ENCODE results near the gene BHLHE40. TPM values are rescaled to one million over a fixed set of nuclear protein-coding genes. Genes with fewer than 3 reads are reported as not detected.
A peak's percentile ranks its signal among the peaks of the same experiment; 100 is the strongest.

BHLHE40 gene
- polyA plus RNA-seq, 1 donor: 25.1 TPM

DNA sequence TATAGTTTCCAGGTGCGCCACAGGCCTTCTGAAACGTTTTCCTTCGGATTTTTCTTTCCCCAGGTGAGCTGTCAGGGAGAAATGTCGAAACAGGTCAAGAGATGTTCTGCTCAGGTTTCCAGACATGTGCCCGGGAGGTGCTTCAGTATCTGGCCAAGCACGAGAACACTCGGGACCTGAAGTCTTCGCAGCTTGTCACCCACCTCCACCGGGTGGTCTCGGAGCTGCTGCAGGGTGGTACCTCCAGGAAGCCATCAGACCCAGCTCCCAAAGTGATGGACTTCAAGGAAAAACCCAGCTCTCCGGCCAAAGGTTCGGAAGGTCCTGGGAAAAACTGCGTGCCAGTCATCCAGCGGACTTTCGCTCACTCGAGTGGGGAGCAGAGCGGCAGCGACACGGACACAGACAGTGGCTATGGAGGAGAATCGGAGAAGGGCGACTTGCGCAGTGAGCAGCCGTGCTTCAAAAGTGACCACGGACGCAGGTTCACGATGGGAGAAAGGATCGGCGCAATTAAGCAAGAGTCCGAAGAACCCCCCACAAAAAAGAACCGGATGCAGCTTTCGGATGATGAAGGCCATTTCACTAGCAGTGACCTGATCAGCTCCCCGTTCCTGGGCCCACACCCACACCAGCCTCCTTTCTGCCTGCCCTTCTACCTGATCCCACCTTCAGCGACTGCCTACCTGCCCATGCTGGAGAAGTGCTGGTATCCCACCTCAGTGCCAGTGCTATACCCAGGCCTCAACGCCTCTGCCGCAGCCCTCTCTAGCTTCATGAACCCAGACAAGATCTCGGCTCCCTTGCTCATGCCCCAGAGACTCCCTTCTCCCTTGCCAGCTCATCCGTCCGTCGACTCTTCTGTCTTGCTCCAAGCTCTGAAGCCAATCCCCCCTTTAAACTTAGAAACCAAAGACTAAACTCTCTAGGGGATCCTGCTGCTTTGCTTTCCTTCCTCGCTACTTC, 3.8 kb downstream of the BHLHE40 start:
- no peak for DNase-seq

DNA sequence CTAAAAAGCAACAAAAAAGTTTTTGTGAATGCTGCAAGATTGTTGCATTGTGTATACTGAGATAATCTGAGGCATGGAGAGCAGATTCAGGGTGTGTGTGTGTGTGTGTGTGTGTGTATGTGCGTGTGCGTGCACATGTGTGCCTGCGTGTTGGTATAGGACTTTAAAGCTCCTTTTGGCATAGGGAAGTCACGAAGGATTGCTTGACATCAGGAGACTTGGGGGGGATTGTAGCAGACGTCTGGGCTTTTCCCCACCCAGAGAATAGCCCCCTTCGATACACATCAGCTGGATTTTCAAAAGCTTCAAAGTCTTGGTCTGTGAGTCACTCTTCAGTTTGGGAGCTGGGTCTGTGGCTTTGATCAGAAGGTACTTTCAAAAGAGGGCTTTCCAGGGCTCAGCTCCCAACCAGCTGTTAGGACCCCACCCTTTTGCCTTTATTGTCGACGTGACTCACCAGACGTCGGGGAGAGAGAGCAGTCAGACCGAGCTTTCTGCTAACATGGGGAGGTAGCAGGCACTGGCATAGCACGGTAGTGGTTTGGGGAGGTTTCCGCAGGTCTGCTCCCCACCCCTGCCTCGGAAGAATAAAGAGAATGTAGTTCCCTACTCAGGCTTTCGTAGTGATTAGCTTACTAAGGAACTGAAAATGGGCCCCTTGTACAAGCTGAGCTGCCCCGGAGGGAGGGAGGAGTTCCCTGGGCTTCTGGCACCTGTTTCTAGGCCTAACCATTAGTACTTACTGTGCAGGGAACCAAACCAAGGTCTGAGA, 4.7 kb downstream of the BHLHE40 start:
- DNase-seq: no peak

DNA sequence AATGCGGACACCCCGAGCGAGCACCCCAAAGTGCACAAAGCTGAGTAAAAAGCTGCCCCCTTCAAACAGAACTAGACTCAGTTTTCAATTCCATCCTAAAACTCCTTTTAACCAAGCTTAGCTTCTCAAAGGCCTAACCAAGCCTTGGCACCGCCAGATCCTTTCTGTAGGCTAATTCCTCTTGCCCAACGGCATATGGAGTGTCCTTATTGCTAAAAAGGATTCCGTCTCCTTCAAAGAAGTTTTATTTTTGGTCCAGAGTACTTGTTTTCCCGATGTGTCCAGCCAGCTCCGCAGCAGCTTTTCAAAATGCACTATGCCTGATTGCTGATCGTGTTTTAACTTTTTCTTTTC, 5.3 kb downstream of the BHLHE40 start:
- no peak for DNase-seq

DNA sequence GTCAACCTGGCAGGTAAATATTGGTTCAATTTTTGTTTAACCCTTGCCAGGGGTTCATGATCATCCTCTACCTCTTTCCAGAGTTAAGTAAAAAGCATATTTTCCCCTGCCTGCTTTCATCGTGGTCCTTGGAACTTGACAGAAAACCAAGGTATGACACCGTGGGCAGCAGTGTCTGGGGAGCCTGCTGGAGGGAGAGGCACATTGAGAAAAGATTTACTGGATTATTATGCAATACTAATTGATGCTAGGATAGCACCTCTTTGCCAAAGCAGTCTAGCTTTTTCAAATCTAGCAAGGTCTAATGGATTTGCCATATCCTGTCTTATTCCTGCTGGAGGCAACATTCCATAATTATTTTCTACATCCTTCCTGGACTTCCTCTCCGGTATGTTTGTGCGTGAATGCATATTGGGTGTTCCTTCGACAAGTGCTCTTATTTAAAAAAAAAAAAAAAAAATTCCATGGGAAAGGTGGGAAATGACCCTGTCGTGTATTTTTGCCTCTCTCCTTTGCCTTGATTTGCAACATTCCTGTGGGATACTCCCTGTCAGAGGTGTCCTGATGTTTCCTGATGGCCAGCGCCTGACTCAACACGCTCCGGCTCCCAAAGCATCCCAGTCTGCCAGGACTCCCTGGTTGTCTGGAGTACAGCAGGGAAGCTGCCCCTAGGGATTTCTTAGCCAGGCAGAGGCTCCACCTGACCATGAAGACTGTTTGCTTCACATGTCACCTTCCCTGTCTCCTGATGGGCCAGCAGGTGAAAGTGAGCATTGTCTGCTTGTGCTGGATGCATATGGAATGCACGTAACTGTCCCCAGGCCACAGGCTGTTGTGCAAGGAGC, 6.3 kb downstream of the BHLHE40 start:
- DNase-seq: no peak

DNA sequence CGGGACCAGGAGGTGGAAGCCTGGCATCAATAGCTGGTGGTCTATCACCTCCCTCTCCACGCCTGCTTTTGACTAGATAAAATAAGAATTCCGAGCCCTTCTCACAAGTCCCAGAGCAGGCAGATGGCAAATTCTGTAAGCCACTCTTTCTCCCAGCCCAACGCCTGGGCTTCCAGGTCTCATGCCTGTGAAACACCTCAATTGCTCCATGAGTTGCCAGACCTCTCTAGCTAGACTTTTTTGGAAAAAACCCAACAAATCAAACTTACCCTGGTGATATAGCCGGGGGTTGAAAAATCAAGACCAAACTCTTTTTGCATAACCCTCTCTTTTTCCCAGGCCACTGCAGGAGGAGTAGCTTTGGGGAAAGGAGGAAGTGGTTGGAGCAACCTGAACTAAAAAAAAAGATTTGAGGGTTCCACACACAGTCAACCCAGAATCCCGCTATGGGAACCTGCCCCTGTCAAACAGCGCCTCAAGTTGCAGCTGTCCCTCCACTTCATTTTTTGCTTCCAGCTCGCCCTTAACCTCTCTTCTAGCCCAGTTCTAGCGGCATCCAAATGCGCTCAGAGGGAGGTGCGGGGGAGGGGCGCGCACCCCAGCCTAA, 7.0 kb downstream of the BHLHE40 start:
- DNase-seq: no peak

DNA sequence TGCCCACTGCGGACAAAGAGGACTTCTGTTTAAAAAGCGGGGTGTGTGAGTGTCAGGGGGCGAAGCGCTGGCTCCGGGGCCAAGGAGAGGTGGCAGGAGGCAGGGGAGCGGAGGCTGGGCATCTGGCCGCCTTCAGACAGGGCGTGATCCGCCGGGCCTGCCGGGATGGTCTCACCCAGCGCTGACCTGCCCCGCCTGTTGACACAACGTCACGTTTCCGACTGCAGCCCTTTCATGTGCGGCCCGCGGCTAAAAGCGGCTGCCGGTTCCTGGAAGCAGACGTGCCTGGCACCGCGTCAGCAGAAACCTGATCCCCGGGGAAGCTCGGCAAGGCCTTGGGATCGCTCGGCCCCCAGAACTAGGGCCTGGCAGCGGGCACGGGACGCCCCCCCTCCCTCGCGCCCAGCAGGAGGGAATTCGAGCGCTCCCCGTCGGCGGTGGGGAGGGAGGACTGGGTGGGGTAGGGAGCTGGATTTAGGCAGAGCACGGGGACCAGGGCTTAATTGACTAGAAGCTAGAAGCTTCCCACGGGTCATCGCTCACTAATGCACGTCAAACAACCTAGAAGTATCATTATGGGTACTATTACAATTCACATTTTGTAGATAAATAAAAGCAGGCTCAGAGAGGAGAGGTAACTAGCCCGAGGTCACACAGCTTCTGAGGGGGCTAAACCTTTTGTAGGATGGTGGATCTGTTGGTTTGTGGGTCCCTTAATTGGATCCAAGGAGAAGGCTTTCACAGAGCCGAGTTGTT, 7.7 kb downstream of the BHLHE40 start:
- DNase-seq: peak; percentile 90

DNA sequence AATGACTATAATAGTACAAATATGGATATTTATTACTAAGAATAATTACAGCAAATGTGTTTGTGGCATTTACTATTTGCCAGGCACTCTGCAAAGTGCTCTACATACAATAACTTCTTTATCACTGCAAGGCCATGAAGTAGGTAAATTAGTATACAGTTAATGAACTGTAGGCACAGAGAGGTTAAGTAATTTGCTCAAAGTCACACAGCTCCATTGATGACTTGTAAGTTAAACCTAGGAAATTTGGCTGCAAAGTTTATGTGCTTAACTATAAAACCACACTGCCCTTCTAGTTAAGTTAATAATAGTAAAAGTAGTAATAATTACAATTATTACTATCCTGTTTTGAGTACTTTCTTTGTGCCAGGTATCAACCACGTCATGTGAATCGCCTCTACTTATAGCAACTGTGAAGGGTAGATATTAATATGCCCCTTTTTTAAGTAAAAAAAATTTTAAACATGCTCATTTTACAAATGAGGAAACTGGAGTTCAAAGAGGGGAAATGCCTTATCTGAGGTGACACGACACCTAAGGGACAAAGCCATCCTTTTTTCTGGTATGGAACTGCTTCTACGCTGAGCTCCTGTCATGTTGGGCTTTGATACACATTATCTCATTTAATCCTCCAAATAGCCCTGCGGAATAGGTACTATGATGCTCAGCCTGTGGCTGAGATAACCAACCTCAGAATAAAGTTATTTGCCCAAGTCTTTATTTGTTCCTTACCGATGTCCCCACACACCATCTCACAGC, 8.5 kb downstream of the BHLHE40 start:
- DNase-seq: no peak

DNA sequence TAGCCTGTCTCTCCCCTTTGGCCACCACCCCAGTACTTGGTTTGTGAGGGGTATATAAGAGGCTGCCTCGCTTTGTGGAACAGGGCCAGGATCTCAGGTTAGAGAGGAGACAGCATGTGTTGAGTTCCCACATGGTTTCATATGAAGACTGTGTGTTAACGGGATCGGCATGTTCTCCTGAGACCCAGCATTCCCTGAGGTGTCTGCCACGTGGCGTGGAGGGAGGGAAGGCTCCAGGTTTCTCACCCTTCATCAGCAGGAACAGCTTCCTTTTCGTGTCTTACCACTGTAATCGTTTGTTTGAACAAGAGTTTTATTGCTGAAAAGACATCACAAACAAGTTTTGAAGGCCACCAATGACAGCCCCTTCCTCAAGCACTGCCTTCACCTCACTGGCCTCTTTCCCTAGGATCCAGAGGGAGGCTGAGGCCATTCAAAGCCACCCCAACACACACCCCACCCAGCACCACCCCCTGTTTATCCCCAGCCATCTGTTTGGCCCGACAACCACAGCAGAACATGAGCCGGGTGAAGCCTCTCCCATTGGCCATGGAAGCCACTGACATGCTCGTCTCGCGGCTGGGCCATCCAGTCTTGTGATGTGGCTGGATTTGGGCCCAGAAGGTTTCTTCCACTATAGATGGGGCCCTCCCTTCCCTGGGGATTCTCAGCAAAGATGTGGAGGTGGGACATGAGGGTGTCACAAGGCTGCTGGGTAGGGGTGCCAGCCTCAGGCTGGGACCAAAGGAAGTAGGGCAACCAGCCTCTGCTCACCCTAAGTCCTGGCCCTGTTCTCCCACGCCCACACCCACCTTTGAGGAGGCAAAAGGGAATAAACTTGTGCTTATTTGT, 10.0 kb downstream of the BHLHE40 start:
- no peak for DNase-seq

DNA sequence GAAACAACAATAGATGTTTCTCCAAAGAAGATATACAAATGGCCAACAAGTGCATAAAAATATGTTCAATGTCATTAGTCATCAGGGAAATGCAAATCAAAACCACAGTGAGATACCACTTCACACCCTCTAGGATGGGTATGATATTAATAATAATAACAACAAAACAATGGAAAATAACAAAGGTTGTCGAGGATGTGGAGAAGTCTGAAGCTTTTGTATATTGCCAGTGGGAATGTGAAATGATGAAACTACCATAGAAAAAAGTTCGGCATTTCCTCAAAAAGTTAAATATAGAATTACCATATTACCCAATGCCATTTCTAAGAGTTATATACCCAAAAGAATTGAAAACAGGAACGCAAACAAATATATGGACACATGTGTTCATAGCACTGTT, 10.8 kb downstream of the BHLHE40 start:
- no peak for DNase-seq

DNA sequence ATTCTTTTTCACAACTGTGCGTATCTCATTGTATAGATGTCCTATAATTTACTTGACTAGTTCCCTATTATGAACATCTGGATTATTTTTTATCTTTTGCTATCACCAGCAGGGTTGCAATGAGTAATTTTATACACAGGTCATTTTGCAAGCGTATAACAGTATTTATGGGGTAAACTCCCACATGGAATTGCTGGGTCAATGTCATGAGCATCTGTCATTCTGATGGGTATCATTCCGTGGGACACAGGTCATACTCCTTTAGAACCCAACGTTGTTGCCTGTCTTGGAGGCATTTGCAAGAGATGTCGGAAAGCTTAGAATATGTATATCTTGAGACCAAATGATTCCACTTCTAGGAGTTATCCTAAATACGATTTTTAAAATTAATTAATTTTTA, 12.9 kb downstream of the BHLHE40 start:
- no peak for DNase-seq

DNA sequence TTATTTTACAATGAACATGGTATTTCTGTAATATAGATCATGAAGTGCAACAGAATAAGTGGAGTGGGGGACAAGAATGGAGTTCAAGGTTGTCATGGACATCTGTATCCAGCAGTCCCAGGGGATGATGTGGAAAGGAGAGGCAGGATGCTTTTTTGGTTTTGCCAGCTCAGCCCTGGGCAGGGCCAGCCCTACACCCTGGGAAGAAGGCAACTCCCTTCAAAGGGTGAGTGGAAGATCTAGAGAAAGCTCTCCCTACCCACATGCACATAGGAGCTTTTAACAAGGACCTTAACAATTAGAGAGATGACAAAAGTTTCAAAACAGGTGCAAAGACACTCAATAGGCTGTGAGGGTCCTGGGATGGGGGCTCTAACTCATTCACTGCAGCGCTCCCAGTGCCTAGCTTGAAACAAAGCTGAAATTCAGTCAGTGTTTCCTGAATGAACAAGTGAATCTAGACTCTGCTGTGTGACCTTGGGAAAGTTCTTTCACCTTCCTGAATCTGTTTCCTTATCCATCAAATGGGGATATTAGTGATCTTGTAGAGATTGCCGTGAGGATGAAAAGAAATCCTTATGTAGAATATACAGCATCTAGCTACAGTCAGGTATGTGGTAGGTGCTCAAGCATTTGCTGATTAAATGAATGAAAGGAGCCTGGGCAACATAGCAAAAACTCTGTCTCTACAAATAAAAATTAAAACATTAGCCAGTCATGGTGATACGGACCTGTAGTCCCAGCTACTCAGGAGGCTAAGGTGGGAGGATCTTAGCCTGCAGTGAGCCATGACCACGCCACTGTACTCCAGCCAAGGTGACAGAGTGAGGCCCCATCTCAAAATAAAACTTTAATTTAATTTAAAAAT, 14.3 kb downstream of the BHLHE40 start:
- DNase-seq: no peak

DNA sequence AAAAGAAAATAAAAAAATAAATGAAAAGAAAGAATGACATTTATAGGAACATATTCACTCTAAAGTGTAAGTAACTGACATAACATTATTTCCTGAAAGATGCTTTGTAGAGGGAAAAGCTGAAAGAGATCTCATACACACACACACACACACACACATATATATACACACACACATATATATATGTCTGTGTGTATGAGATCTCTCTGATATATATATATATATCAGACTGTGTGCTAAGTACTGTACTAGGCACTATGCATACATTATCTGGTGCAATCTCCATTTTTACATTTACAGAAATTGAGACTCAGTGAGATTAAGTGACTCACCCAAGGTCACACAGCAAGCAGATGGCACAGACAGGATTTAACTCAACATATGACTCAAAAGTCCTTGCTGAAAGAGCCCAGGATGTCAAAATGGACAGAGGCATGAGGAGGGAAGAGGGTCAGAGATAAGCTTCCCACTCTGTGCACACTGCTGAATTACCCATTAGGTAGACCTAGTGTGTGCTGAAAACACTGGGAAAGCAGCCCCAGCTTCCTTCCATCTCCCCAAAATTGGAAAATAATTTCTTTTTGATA, 15.0 kb downstream of the BHLHE40 start:
- no peak for DNase-seq

DNA sequence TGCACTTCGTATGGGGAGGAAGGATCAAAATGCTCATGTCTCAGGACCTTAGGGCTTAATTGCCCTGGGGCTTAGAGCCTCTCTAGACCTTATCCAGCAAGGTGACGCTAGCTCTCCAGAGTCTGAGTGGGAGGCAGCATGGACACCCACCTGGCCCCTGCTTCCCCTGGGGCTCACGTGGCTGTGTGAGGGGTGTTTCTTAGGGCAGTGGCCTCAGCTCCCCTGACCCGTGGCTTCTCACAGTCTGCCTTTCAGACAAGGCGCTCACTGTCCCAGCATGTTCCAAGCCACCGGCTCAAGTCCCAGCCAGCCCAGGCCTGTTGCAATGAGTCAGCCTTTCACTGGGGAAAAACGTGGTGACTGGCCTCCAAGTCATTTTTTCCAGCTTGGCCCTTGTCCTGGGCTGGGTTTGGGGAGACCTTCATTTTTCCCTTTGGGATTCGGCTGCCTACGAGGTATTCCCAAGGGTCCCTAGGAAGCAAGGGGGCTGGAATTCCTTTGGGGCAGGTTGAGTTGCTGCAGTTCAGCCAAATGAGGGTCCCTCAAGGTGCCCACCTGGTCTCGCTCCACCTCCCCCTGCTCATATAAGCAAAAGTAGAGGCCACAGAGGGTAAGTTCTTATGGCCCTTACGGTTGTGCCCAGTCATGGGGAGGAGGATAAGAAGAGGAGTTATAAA, 15.7 kb downstream of the BHLHE40 start:
- peak; percentile 65 for DNase-seq

DNA sequence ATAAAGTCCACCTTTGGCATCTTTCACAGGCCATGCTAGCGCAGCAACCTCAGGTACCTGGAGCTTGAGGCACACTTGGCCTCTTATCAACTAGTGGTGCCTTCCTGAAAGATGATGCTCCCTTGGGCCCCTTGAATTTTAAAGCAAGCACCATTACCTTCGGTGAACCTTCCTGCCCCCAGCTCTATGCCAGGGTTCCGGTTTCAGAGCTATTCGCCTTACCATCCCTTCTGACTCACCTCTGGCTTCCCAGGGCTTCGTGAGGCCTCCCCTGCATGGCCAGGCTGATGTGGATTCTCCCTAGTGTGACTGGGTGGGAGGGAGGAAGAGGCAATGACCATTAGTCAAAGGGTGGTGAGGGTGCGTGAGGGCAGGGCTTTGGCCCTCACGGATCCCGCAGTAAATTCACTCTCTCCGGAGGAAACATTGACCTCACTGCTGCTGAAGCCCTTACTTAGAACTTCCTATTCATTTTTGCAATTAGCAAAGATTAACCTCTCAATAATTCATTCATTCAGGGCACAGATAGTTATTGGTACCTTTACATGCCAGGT, 16.3 kb downstream of the BHLHE40 start:
- DNase-seq: no peak

DNA sequence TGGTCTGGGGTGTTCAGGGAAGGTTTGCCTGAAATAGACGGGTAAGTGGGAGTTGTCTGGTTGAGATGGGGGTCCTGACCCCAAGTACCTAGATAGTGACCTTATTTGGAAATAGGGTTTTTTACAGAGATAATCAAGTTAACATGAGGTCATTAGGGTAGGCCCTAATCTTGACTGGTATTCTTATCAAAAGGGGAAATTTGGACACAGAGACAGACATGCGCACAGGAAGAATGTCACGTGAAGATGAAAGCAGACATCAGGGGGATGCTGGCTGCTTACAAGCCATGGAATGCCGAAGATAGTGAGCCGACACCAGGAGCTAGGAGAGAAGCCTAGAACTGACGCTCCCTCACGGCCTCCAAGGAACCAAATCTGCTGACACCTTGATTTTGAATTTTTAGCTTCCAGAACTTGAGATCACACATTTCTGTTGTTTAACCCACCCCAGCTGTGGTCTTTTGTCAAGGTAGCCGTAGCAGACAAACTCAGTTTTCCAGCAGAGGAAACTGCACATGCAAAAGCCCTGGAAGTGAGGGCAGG, 17.1 kb downstream of the BHLHE40 start:
- no peak for DNase-seq

DNA sequence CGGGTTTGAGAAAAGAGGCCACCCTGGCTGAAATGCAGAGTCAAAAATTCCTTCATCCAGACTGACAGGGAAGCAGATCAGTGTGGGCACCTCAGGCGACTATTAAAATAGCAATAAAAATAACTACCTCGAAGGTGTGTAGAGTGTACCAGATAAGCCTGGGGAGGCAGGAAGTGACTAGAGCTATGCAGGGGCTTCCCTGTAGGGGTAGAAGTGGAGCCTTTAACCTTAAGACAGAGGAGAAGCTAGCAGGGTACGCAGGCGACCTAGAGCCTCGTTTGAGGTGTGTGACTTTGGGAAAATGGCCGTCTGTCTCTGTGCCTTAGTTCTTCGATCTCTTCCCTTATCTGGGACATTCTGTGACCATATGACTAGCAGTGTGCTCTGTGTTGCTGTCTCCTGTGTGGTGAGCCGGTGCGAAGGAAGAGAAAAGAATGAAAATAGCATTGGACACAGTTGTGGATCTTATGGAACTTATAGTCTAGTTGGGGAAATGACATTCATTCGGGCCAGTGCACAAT, 17.6 kb downstream of the BHLHE40 start:
- no peak for DNase-seq

DNA sequence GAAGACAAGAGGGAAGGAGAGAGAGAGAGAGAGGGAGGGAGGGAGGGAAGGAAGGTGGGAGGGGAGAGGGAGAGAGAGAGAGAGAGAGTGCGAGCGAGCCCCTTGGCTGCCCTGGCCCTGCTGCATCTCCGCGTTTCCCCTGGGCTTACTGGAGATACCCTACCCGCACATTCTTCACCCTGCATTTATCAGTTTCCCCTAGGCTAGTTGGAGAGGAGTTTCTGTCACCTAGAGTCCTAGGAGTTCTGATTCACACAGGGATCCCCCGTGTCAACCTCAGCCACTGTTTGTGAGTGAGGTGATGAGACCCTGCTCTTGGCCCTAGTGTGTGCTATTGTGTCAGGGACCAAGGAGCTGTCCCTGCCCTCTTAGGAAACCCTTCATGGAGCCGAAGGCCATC, 18.7 kb downstream of the BHLHE40 start:
- DNase-seq: no peak

Measured in left kidney (tissue), 2 donors.